ENCODE data around the gene RFTN1. TPM values are rescaled to one million over a fixed set of nuclear protein-coding genes. Genes with fewer than 3 reads are reported as not detected.
A peak's percentile ranks its signal among the peaks of the same experiment; 100 is the strongest.

The RFTN1 gene
- total RNA-seq, 1 experiment from 2014 or later, result 2.2 TPM

- no peak overlapping the region for H4K8ac ChIP-seq (replicated peaks; ENCODE audit: insufficient read length, low read depth, low read length)
- H2BK12ac ChIP-seq (ENCODE audit: insufficient read length, low read depth, low read length), result no peak overlapping the region
- TF ChIP-seq, protein P1, sequence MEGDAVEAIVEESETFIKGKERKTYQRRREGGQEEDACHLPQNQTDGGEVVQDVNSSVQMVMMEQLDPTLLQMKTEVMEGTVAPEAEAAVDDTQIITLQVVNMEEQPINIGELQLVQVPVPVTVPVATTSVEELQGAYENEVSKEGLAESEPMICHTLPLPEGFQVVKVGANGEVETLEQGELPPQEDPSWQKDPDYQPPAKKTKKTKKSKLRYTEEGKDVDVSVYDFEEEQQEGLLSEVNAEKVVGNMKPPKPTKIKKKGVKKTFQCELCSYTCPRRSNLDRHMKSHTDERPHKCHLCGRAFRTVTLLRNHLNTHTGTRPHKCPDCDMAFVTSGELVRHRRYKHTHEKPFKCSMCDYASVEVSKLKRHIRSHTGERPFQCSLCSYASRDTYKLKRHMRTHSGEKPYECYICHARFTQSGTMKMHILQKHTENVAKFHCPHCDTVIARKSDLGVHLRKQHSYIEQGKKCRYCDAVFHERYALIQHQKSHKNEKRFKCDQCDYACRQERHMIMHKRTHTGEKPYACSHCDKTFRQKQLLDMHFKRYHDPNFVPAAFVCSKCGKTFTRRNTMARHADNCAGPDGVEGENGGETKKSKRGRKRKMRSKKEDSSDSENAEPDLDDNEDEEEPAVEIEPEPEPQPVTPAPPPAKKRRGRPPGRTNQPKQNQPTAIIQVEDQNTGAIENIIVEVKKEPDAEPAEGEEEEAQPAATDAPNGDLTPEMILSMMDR (conservative IDR thresholded peaks at IDR 0.05), result no peak
- H3K4ac ChIP-seq (ENCODE audit: low read depth, low read length), result no peak overlapping the region
- no peaks in the 10 kb centered on the region for H3K27me3 Mint-ChIP-seq (ENCODE audit: low read depth)
- no peaks in the 10 kb centered on the region for H3K79me2 ChIP-seq (ENCODE audit: insufficient read depth, low read length)
- no peaks in the 10 kb centered on the region for H3K23me2 ChIP-seq (ENCODE audit: insufficient read length, low read depth, low read length, poor library complexity, severe bottlenecking)
- peaks cover 20% of the 10 kb centered on the region; the same call in 1 of the 2 replicates for H3K4me1 ChIP-seq (ENCODE audit: insufficient read depth, low read length)
- peaks cover 36 to 38% of the 10 kb centered on the region in 2 experiments for H3K4me1 Mint-ChIP-seq
- H2AK5ac ChIP-seq (ENCODE audit: insufficient read length, low read length), result no peak overlapping the region
- H3T11ph ChIP-seq (ENCODE audit: low read length), result no peak overlapping the region
- H3K27me3 ChIP-seq (ENCODE audit: insufficient read depth, low read length), result no peaks in the 10 kb centered on the region
- no peak overlapping the region for H2BK5ac ChIP-seq (ENCODE audit: insufficient read length, low read length)
- no peak overlapping the region for H2BK15ac ChIP-seq (ENCODE audit: low read depth, low read length)
- H4K91ac ChIP-seq (ENCODE audit: insufficient read length, low read depth, low read length), result no peak overlapping the region
- no peaks in the 10 kb centered on the region for H4K20me1 ChIP-seq (ENCODE audit: control insufficient read depth, insufficient read depth, insufficient read length)
- H3K4me3 Mint-ChIP-seq, result peak overlapping the region in 1 of 2 experiments; percentile 68; a peak in 3 of 5 replicates
- H3K18ac ChIP-seq (ENCODE audit: insufficient read length, low read depth, low read length), result no peak overlapping the region
- no peak overlapping the region for H3K56ac ChIP-seq (ENCODE audit: insufficient read length, low read depth, low read length)
- no peaks in the 10 kb centered on the region for H3K9me3 ChIP-seq (ENCODE audit: control insufficient read depth, low read depth, low read length)
- no peak for DNase-seq
- H3K23ac ChIP-seq (ENCODE audit: insufficient read length, low read depth, low read length), result no peak overlapping the region
- H3K27ac ChIP-seq (ENCODE audit: insufficient read length, low read depth, low read length), result peak overlapping the region; percentile 90
- H3K27ac Mint-ChIP-seq, result peak overlapping the region; percentile 90 to 99 (median 94)
- peak overlapping the region; percentile 36 for H3K4me2 ChIP-seq (ENCODE audit: insufficient read depth, insufficient read length, low read length)
- peaks cover 0 to 3% of the 10 kb centered on the region in 2 experiments; a peak in 4 of 5 replicates for H3K9me3 Mint-ChIP-seq
- no CpG with 5 or more reads among the region's 6 CpGs for WGBS (ENCODE audit: extremely low coverage, insufficient read length, low lambda C conversion rate)
- H4K5ac ChIP-seq (ENCODE audit: insufficient read length, low read depth, low read length), result no peak overlapping the region
- no peak overlapping the region for H2BK20ac ChIP-seq (ENCODE audit: low read depth, low read length, poor library complexity, severe bottlenecking)
- H2AFZ ChIP-seq (ENCODE audit: low read length), result no peak overlapping the region
- H3K9ac ChIP-seq (ENCODE audit: extremely low read depth, insufficient read length, low read length), result no peak overlapping the region
- no peaks in the 10 kb centered on the region for H3K79me1 ChIP-seq (ENCODE audit: insufficient read depth, low read depth, low read length, poor library complexity, severe bottlenecking)
- H2BK120ac ChIP-seq (ENCODE audit: low read depth, low read length, poor library complexity, severe bottlenecking), result no peak overlapping the region
- H3K36me3 Mint-ChIP-seq (ENCODE audit: insufficient read depth in 1 of 3, low read depth in 3 of 3), result peaks cover 25 to 37% (median 35%) of the 10 kb centered on the region in 3 experiments
- no peak overlapping the region for H3K14ac ChIP-seq (ENCODE audit: insufficient read depth, low read length)
These were observed 212.0 kb downstream of the RFTN1 start for GRCh38 chr3:16301507-16301906.
